ENCODE measurements around the gene TSEN34.

DNA sequence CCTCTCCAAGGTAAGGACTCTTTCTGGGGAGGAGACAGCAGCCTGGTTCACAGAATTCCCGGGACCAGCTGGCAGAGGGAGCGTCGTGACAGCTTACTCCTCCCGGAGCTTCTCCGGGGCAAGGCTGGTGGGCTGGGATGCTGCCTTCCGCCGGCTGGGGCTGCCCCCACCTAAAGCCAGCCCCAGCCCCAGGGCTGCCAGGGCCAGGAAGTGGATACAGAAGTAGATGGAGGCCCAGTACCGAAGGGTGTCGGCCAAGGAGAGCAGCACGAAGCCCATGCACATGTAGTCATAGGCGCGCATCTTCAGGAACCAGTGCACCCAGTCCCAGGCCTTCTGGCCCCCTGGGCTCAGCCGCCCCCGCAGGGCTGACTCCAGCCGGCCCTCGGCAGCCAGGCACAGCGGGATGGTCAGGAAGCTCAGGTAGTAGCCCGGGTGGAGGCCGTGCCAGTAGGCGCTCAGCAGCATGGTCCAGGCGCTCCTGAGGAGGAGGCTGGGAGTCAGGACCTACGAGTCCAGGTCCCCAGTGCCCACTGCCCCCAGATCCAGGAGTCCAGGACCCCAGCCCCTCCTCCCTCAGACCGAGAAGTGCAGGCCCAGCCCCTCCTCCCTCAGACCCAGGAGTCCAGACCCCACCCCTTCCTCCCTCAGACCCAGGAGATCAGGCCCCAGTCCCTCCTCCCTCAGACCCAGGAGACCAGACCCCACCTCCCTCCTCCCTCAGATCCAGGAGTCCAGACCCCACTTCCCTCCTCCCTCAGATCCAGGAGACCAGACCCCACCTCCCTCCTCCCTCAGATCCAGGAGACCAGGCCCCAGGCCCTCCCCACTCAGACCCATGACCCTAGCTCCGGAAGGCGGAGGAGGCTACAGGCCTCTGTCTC is 16.9 kb upstream of the TSEN34 start:
- TF ChIP-seq, protein P1, sequence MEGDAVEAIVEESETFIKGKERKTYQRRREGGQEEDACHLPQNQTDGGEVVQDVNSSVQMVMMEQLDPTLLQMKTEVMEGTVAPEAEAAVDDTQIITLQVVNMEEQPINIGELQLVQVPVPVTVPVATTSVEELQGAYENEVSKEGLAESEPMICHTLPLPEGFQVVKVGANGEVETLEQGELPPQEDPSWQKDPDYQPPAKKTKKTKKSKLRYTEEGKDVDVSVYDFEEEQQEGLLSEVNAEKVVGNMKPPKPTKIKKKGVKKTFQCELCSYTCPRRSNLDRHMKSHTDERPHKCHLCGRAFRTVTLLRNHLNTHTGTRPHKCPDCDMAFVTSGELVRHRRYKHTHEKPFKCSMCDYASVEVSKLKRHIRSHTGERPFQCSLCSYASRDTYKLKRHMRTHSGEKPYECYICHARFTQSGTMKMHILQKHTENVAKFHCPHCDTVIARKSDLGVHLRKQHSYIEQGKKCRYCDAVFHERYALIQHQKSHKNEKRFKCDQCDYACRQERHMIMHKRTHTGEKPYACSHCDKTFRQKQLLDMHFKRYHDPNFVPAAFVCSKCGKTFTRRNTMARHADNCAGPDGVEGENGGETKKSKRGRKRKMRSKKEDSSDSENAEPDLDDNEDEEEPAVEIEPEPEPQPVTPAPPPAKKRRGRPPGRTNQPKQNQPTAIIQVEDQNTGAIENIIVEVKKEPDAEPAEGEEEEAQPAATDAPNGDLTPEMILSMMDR (IDR thresholded peaks at IDR 0.05; ENCODE audit: insufficient read depth, low read length, poor library complexity, severe bottlenecking), result no peak
- TF ChIP-seq EZH2phosphoT487 (conservative IDR thresholded peaks at IDR 0.05; ENCODE audit: low read length), result no peak
